GM20431 (cell line): ENCODE measurements around the gene CCM2.
"Not testable (repeated sequence)": the region's sequence is repeated elsewhere in the genome, so short reads cannot be mapped to it uniquely, and the experiment has no call there.

Experiments used
- in situ Hi-C: fragments of 300-500 bp; cut with MseI, MboI; formaldehyde crosslinking; loops from one replicate; pipeline ENCODE4 v1.15.0; 2020; ENCODE audit warnings: low sequenced_read_pairs; ENCODE audit not compliant: unreplicated experiment

The CCM2 gene

GRCh38 chr7:45111298-45112223 is 111.6 kb downstream of the CCM2 start, which contains the start of gene TBRG4:
Gene TBRG4, minus strand, starts transcription at chr7:45111697. Its CDS starts 2,460 bp downstream, at chr7:45109237.
- in situ Hi-C loops = no loop called here

GRCh38 chr7:45112648-45113047 is 112.6 kb downstream of the CCM2 start:
- in situ Hi-C loops = no loop called here

- in situ Hi-C loops = not testable (repeated sequence)
Measured at GRCh38 chr7:45114257-45114656, 114.3 kb downstream of the CCM2 start.

- in situ Hi-C loops = no loop called here
Measured at GRCh38 chr7:45114926-45115325, 114.9 kb downstream of the CCM2 start.

- in situ Hi-C loops = no loop called here
Measured at GRCh38 chr7:45116048-45116447, 116.0 kb downstream of the CCM2 start.

GRCh38 chr7:45117582-45117981 is 117.6 kb downstream of the CCM2 start:
- in situ Hi-C loops = no loop called here

- in situ Hi-C loops = no loop called here
Measured at GRCh38 chr7:45118292-45118691, 118.3 kb downstream of the CCM2 start.

GRCh38 chr7:45118889-45119331 is 118.9 kb downstream of the CCM2 start:
- in situ Hi-C loops = no loop called here

GRCh38 chr7:45119550-45119949 is 119.5 kb downstream of the CCM2 start:
- in situ Hi-C loops = no loop called here

- in situ Hi-C loops = no loop called here
Measured at GRCh38 chr7:45122975-45123860, 123.2 kb downstream of the CCM2 start.

GRCh38 chr7:45123913-45124710 is 124.1 kb downstream of the CCM2 start:
- in situ Hi-C loops = no loop called here

GRCh38 chr7:45125193-45125904 is 125.3 kb downstream of the CCM2 start:
- in situ Hi-C loops = loop anchor here (25.0 kb wide), 1 partner anchor 188 kb away; no protein-coding TSS in a partner anchor
